Measurements from ENCODE around the gene FN1.

DNA sequence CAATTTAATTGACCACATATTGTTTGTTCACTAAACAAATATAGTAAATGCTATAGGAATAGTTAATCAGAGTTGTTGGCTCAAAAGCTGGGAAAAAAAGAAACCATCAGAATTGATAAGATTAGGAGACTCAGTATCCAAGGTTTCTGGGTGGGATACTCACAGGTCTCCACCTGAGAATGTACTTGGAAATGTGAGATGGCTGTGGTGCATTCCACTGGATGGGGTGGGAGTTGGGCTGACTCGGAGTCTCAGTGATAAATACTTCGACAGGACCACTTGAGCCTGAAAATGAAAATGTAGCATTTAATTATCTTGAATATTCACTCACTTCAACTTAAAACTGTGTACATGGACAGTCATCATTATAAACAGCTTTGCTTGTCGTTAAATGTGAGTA lies 21.2 kb downstream of the FN1 start:
- TF ChIP-seq, protein P1, sequence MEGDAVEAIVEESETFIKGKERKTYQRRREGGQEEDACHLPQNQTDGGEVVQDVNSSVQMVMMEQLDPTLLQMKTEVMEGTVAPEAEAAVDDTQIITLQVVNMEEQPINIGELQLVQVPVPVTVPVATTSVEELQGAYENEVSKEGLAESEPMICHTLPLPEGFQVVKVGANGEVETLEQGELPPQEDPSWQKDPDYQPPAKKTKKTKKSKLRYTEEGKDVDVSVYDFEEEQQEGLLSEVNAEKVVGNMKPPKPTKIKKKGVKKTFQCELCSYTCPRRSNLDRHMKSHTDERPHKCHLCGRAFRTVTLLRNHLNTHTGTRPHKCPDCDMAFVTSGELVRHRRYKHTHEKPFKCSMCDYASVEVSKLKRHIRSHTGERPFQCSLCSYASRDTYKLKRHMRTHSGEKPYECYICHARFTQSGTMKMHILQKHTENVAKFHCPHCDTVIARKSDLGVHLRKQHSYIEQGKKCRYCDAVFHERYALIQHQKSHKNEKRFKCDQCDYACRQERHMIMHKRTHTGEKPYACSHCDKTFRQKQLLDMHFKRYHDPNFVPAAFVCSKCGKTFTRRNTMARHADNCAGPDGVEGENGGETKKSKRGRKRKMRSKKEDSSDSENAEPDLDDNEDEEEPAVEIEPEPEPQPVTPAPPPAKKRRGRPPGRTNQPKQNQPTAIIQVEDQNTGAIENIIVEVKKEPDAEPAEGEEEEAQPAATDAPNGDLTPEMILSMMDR (IDR thresholded peaks at IDR 0.05): no peak
- TF ChIP-seq POLR2AphosphoS5 (IDR thresholded peaks at IDR 0.05): no peak
- no peak for TF ChIP-seq POLR2A (IDR thresholded peaks at IDR 0.05)
- TF ChIP-seq EP300 (IDR thresholded peaks at IDR 0.05): no peak
